Heart left ventricle (tissue), 13 donors: ENCODE measurements around the gene RNF19B.

ENCODE experiments used
- POLR2A ChIP-seq, 2 donors: fragments of 450-650 bp; IDR thresholded peaks; one replicate each; pipeline ENCODE4 v1.6.1; 2017; ENCODE audit warnings: antibody characterized with exemption in 2 of 2, mild to moderate bottlenecking in 2 of 2, moderate library complexity in 2 of 2
- TF ChIP-seq, protein P1 (sequence below), 12 donors: fragments of 200-600 bp; sonication (generic) in 4 of 12; IDR thresholded peaks; one replicate each; pipeline versions ENCODE4 v1.5.0 to v1.8.0; 2018 to 2022; ENCODE audit warnings: antibody characterized with exemption in 12 of 12, mild to moderate bottlenecking in 5 of 12
- donor health status: ischemic (EF 13 %, LVEDD 7.1; RV severe dilation, severe dysfunction).
- donor health status: DM: no; HTN: yes; CAD: no.
- donor health status: DM: no; HTN: no; CAD: no.
- donor health status: ischemic (EF 25% LVEDD 6.9; RV normal size, moderate dysfunction).
- donor health status: ischemic (EF 25% LVEDD 5.7; RV mildly dilated, moderate dysfunction).
- donor health status: ischemic (EF 35%, LVEDD 5.7; RV mildly dilated, moderate dysfunction).
- donor health status: nonischemic (EF 11% LVEDD 7.7; RV severe dilation, severe dysfunction).
- donor health status: DM: yes; HTN: yes; CAD: no.
- donor health status: PGD.
- donor health status: ischemic (EF 29% LVEDD 5.4; RV normal size, mild dysfunction).
- donor health status: nonischemic (EF 23%, LVEDD 6.1; RV moderate dilation, normal function).

DNA sequence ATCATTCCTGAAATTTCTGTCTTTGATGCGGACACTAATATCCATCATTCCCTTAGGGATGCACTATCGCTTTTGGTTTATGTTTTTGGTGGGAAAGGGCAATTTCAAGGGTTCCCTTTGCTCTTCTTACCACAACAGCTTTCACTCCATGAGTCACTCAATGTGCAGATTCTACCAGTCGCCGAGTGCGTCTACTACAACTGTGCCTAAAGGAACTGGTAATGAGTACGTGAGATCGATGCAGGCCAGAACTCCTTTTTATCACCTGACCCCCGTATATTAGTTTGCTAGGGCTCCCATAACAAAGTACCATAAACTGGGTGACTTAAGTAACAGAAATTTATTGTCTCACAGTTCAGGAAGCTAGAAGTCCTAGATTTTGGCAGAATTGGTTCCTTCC is 35.9 kb downstream of the RNF19B start:
- no peak for TF ChIP-seq POLR2A (IDR thresholded peaks at IDR 0.05)
- TF ChIP-seq, protein P1, sequence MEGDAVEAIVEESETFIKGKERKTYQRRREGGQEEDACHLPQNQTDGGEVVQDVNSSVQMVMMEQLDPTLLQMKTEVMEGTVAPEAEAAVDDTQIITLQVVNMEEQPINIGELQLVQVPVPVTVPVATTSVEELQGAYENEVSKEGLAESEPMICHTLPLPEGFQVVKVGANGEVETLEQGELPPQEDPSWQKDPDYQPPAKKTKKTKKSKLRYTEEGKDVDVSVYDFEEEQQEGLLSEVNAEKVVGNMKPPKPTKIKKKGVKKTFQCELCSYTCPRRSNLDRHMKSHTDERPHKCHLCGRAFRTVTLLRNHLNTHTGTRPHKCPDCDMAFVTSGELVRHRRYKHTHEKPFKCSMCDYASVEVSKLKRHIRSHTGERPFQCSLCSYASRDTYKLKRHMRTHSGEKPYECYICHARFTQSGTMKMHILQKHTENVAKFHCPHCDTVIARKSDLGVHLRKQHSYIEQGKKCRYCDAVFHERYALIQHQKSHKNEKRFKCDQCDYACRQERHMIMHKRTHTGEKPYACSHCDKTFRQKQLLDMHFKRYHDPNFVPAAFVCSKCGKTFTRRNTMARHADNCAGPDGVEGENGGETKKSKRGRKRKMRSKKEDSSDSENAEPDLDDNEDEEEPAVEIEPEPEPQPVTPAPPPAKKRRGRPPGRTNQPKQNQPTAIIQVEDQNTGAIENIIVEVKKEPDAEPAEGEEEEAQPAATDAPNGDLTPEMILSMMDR (IDR thresholded peaks at IDR 0.05) = no peak
